Measurements from ENCODE around the gene HDAC4. TPM values are rescaled to one million over a fixed set of nuclear protein-coding genes. Genes with fewer than 3 reads are reported as not detected.

HDAC4 gene
- total and polyA plus RNA-seq, 2 donors (not counting 1 experiment from before 2014, with no cell fraction given), result 13.5 to 46.0 TPM

GRCh38 chr2:239201884-239202283 lies 198.9 kb downstream of the HDAC4 start:
- ChIA-PET POLR2A (no interaction called here), CTCF (no interaction called here)
- Mint-ChIP-seq H3K4me1 (peaks cover 8% of the 10 kb centered on the region), H3K27me3 (no peaks in the 10 kb centered on the region), H3K27ac (no peak overlapping the region), H3K4me3 (no peak overlapping the region), H3K9me3 (ENCODE audit: insufficient read depth) (no peaks in the 10 kb centered on the region)
- Histone ChIP-seq H4K20me1 (ENCODE audit: control insufficient read depth, insufficient read depth, low read length, poor library complexity, severe bottlenecking) (peaks cover 18% of the 10 kb centered on the region), H3K9me3 (ENCODE audit: control extremely low read depth in 1 of 3, control insufficient read depth in 2 of 3, insufficient read depth in 1 of 3, low read length in 2 of 3) (no peaks in the 10 kb centered on the region), H3K27me3 (replicated peaks in 1 of 4; ENCODE audit: control extremely low read depth in 1 of 4, control insufficient read depth in 3 of 4, insufficient read depth in 4 of 4, low read length in 3 of 4) (no peaks in the 10 kb centered on the region), H3K4me2 (replicated peaks; ENCODE audit: low read depth, low read length, poor library complexity, severe bottlenecking) (no peak overlapping the region), H3K36me3 (replicated peaks in 1 of 2; ENCODE audit: control extremely low read depth in 1 of 2, control insufficient read depth in 1 of 2, extremely low read depth in 1 of 2, insufficient read depth in 2 of 2, low read length in 1 of 2) (peaks cover 0 to 2% of the 10 kb centered on the region in 2 experiments), H2AFZ (ENCODE audit: insufficient read depth, low read depth, low read length, poor library complexity, severe bottlenecking) (no peak overlapping the region), H3K9ac (ENCODE audit: low read length) (no peak overlapping the region), H3K4me3 (ENCODE audit: control extremely low read depth in 1 of 5, extremely low read depth in 1 of 5, insufficient read depth in 1 of 5, low read depth in 2 of 5, low read length in 4 of 5) (no peak overlapping the region), H3K79me2 (ENCODE audit: control insufficient read depth, insufficient read depth, low read length) (peaks cover 19% of the 10 kb centered on the region), H3K27ac (ENCODE audit: low read length in 2 of 2) (no peak overlapping the region), H3K4me1 (ENCODE audit: control insufficient read depth in 2 of 2, insufficient read depth in 2 of 2, low read length in 2 of 2) (no peaks in the 10 kb centered on the region)
- 97% methylated on average over 5 of the region's 7 CpGs for WGBS (ENCODE audit: insufficient coverage)
- intact Hi-C loops (cut with micrococcal nuclease), result no loop called here
- TF ChIP-seq, protein P1, sequence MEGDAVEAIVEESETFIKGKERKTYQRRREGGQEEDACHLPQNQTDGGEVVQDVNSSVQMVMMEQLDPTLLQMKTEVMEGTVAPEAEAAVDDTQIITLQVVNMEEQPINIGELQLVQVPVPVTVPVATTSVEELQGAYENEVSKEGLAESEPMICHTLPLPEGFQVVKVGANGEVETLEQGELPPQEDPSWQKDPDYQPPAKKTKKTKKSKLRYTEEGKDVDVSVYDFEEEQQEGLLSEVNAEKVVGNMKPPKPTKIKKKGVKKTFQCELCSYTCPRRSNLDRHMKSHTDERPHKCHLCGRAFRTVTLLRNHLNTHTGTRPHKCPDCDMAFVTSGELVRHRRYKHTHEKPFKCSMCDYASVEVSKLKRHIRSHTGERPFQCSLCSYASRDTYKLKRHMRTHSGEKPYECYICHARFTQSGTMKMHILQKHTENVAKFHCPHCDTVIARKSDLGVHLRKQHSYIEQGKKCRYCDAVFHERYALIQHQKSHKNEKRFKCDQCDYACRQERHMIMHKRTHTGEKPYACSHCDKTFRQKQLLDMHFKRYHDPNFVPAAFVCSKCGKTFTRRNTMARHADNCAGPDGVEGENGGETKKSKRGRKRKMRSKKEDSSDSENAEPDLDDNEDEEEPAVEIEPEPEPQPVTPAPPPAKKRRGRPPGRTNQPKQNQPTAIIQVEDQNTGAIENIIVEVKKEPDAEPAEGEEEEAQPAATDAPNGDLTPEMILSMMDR (IDR thresholded peaks at IDR 0.05), result no peak
- TF ChIP-seq EZH2 (IDR thresholded peaks at IDR 0.05; ENCODE audit: borderline replicate concordance, insufficient read depth, low read depth, low read length, poor library complexity, severe bottlenecking), result no peak
- DNase-seq (no peak), ATAC-seq (ENCODE audit: low read depth) (no peak)

- DNase-seq (no peak), ATAC-seq (ENCODE audit: low read depth) (no peak)
- Mint-ChIP-seq H3K4me3 (no peak overlapping the region), H3K27ac (no peak overlapping the region), H3K27me3 (no peaks in the 10 kb centered on the region), H3K4me1 (peaks cover 7% of the 10 kb centered on the region), H3K9me3 (ENCODE audit: insufficient read depth) (no peaks in the 10 kb centered on the region)
- no peaks in the 10 kb centered on the region for H3K9me3 ChIP-seq (ENCODE audit: control extremely low read depth in 1 of 3, control insufficient read depth in 2 of 3, insufficient read depth in 1 of 3, low read length in 2 of 3)
- ChIA-PET POLR2A (no interaction called here), CTCF (no interaction called here)
- no peak overlapping the region for H3K4me2 ChIP-seq (replicated peaks; ENCODE audit: low read depth, low read length, poor library complexity, severe bottlenecking)
- H3K4me3 ChIP-seq (ENCODE audit: control extremely low read depth in 1 of 5, extremely low read depth in 1 of 5, insufficient read depth in 1 of 5, low read depth in 2 of 5, low read length in 4 of 5), result no peak overlapping the region
- H3K27me3 ChIP-seq (replicated peaks in 1 of 4; ENCODE audit: control extremely low read depth in 1 of 4, control insufficient read depth in 3 of 4, insufficient read depth in 4 of 4, low read length in 3 of 4), result no peaks in the 10 kb centered on the region
- intact Hi-C loops (cut with micrococcal nuclease), result no loop called here
- peaks cover 18% of the 10 kb centered on the region for H4K20me1 ChIP-seq (ENCODE audit: control insufficient read depth, insufficient read depth, low read length, poor library complexity, severe bottlenecking)
- WGBS (ENCODE audit: insufficient coverage), result 81% methylated on average over 4 of the region's 6 CpGs
- H3K9ac ChIP-seq (ENCODE audit: low read length), result no peak overlapping the region
- H3K4me1 ChIP-seq (ENCODE audit: control insufficient read depth in 2 of 2, insufficient read depth in 2 of 2, low read length in 2 of 2), result no peaks in the 10 kb centered on the region
- TF ChIP-seq EZH2 (IDR thresholded peaks at IDR 0.05; ENCODE audit: borderline replicate concordance, insufficient read depth, low read depth, low read length, poor library complexity, severe bottlenecking), result no peak
- TF ChIP-seq, protein P1 (IDR thresholded peaks at IDR 0.05), result no peak
- peaks cover 19% of the 10 kb centered on the region for H3K79me2 ChIP-seq (ENCODE audit: control insufficient read depth, insufficient read depth, low read length)
- H3K27ac ChIP-seq (ENCODE audit: low read length in 2 of 2), result no peak overlapping the region
- H3K36me3 ChIP-seq (replicated peaks in 1 of 2; ENCODE audit: control extremely low read depth in 1 of 2, control insufficient read depth in 1 of 2, extremely low read depth in 1 of 2, insufficient read depth in 2 of 2, low read length in 1 of 2), result peaks cover 0 to 2% of the 10 kb centered on the region in 2 experiments
- H2AFZ ChIP-seq (ENCODE audit: insufficient read depth, low read depth, low read length, poor library complexity, severe bottlenecking), result no peak overlapping the region
Measured at GRCh38 chr2:239201531-239201876, 199.3 kb downstream of the HDAC4 start.
